ENCODE measurements around the gene POFUT2.

POFUT2 gene

DNA sequence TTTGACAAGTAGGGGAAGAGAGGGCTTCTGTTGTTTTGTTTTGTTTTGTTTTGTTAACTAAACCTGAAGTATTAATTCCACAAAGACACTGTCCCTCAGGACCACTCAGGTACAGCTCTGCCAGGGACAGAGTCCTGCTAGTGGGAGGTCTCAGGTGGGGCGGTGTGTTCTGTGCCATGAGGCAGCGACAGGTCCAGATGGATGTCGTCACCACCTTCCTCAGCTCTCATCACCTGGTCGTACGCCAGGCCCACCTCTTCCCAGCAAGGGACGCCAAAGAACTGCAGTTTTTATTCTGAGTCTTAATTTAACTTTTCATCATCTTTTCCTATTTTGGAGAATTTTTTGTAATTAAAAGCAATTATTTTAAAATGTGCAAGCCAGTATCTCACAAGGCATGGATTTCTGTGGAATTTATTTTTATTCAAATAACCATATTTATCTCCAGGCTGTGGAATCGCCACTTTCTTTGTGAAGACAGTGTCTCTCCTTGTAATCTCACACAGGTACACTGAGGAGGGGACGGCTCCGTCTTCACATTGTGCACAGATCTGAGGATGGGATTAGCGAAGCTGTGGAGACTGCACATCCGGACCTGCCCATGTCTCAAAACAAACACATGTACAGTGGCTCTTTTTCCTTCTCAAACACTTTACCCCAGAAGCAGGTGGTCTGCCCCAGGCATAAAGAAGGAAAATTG lies 62.5 kb downstream of the POFUT2 start:
- DNase-seq (ENCODE audit: low read depth in 2 of 2, low spot score in 1 of 2) = no peak

DNA sequence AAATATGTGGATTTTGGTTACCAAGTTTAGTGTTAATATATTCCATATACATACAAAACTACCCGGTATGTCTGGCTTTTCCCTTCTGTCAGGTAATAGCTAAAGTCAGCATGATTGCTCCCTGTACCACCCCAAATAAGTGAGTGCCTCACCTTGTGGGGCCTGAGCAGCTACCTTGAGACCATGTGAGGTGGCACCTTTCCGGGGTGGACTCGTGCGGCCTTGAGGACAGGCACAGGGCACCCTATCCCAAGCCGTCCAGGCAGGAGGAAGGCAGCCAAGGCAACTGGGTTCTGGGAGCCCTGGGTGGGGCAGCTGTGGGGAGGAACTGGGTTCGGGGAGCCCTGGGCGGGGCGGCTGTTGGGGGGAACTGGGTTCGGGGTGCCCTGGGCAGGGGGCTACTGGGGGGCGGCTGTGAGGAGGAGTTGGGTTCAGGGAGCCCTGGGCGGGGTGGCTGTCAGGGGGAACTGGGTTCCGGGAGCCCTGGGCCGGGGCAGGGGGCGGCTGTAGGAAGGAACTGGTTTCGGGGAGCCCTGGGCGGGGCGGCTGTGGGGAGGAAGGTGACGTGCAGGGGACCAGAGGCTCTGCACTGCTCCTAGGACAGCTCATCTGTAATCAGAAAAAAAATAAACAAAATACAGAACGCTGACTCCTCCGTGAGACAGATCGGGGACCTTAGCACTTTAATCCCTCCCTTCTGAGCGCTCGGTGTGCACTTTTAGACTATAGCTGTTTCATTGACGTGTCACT lies 63.3 kb downstream of the POFUT2 start:
- peak in 1 of 2 donors; percentile 43 for DNase-seq (ENCODE audit: low read depth in 2 of 2, low spot score in 1 of 2)

DNA sequence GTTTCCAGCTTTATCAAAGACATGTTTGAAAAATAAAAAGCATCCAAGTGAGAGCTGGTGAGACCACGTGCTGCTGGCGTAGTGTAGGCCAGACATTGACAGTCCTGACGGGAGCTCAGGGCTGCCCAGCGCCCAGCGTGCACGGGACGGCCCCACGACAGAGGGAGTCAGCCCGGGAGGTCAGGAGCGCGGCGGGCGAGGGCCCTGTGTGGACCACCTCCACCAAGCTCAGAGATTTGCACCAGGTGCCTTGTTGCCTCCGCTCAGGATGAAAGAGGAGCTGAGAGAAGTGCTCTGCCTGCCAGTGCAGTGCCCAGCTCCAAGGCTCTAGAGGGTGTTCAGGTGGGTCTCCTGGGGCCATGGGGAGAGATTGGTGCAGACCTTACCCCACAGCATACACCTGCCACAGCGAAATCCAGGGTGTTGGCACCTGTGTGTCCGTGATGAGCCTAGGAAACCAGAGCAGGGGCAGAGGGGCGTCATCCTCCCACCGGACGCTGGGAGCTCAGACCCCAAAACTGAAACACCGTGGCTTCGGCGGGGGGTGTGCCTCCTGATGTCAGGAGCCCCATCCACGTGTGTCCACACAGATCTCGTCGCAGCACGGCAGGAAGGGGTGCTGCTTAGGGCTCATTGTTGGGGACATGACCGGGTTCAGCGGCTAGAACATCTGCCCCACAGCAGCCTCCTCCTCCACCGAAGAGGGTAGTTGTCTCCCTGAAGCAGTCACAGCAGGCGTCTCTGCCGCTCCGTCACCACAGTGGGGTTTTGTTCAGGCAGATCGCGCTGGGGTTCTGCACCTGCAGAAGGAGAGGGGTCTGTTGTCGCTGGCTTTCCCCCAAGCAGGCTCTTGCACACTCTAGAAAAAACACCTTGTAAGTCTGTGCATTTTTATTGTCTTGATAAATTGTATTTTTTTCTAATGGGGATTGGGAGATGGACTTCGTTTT lies 64.2 kb downstream of the POFUT2 start:
- no peak for DNase-seq (ENCODE audit: low read depth in 2 of 2, low spot score in 1 of 2)

DNA sequence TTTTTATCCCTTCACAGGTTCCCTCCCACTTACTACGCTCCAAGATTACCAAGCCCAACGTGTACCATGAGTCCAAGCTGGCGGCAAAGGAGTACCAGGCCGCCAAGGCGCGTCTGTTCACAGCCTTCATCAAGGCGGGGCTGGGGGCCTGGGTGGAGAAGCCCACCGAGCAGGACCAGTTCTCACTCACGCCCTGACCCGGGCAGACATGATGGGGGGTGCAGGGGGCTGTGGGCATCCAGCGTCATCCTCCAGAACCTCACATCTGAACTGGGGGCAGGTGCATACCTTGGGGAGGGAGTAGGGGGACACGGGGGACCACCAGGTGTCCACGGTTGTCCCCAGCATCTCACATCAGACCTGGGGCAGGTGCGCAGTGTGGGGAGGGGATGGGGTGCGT lies 65.7 kb downstream of the POFUT2 start:
- no peak for DNase-seq (ENCODE audit: low read depth in 2 of 2, low spot score in 1 of 2)

DNA sequence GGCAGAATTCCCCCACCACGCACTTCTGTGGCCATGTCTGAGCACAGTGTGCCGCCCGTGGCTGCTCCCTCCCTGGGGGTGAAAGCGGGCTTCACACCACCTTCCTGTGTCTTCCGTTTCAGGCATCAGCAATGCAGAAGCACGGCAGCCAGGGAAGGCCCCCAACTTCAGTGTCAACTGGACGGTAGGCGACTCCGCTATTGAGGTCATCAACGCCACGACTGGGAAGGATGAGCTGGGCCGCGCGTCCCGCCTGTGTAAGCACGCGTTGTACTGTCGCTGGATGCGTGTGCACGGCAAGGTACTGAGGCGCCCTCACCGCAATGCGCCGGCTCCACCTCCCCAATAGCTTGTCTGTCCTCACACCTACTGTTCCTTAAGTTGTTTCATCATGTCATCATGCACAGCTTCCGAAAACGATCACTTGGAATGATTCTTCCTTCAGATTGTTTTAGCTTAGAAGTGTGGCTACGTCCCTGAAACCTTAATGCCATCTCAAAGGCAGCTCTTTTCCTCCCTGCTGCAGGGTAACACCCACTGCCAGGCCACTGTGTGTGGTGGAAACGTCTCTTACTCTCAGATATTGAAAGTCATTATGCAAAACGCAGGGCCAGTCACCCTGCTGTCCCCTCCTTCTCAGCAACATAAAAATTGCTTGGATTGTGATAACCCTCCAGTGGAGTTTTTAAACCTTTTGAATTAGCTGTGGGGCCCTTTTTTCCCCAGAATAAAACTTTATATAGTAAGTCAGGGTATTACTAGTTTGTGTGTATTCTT lies 66.8 kb downstream of the POFUT2 start:
- DNase-seq (ENCODE audit: low read depth in 2 of 2, low spot score in 1 of 2) = no peak

DNA sequence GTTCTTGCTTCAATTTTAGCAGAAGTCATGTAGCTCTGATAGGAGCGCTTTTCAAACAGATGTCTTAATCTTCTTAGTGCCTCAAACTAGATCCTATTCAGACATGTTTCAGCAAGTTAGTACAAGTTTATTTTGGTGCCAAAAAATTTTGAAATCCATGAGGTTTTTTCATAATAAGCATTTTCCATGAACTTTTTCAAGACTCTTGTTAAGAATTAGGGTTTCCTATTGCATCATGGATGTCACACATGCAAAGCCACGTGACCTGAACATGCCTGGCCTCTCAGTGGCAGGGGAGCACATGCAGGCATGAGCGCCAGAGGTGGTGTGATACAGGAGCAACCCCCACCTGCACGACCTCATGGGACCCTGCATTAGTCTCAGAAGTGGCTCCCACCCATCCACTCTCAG lies 67.6 kb downstream of the POFUT2 start:
- DNase-seq (ENCODE audit: low read depth in 2 of 2, low spot score in 1 of 2) = no peak

DNA sequence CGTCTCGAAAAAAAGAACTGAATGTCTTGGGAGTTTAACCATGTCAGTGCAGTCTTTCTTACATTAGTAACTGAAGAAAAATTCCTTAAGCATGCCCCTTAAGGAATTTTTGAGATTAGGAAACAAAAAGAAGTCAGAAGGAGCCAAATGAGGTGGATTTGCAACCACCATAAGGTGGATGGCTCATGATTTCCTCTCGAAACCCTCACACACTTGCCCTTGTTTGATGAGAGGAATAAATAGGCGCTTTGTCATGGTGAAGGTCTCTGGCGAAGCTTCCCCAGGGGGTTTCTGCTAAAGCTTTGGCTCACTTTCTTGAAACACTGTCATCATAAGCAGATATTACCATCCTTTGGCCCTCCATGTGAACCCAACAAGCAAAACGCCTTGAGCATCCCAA lies 68.2 kb downstream of the POFUT2 start:
- DNase-seq (ENCODE audit: low read depth in 2 of 2, low spot score in 1 of 2) = no peak

DNA sequence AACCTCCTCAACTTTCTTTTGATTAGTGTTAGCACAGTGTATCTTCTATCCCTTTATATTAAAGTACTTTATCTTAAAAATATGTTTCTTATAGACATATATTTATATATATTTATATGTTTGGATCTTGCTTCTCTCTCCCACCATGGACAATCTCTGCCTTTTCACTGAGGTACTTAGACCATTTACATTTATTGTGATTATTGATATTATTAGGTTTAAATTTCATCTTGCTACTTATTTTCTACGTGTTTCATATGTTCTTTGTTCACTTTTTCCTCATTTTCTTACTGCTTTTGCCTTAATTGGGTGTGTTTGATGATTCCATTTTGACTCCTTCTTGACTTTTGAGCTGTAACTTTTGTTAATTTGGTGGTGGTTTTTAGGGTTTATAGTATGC lies 70.7 kb downstream of the POFUT2 start:
- no peak for DNase-seq (ENCODE audit: low read depth in 2 of 2, low spot score in 1 of 2)

DNA sequence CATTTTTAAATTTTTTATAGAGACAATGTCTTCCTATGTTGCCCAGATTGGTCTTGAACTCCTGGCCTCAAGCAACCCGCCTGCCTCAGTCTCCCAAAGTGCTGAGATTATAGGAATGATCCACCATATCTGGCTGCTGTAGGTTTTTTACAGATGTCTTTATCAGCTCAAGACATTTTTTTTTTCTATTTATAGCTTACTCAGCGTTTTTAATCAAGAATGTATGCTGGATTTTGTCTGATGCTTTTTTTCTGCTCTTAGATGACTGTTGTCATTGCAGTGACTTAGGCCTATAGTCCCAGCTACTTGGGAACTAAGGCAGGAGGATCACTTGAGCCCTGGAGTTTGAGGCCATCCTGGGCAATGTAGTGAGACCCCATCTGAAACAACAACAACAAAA lies 72.5 kb downstream of the POFUT2 start:
- DNase-seq (ENCODE audit: low read depth in 2 of 2, low spot score in 1 of 2) = no peak

Measured in stimulated activated CD8-positive, alpha-beta memory T cell treated with anti-CD3 and anti-CD28 coated beads, Interleukin-4, amount 100 ng/mL, for 1 hour (primary cell).